Liver (tissue), 9 donors: ENCODE results near the gene C2orf49. TPM values are rescaled to one million over a fixed set of nuclear protein-coding genes. Genes with fewer than 3 reads are reported as not detected.

Source experiments
- DNase-seq: peaks from one replicate; pipeline ENCODE4 v3.0.0-alpha.2; 2017; ENCODE audit warnings: low spot score
- H3K27ac ChIP-seq, 2 donors: one replicate each; pipeline ENCODE4 v1.7.0; 2013; ENCODE audit warnings: inconsistent platforms in 2 of 2, low read length in 2 of 2, control low read depth in 1 of 2, low read depth in 1 of 2, mild to moderate bottlenecking in 1 of 2
- H3K27me3 ChIP-seq, 4 donors: one replicate each; pipeline versions ENCODE4 v1.6.1 to v1.7.0; 2013; ENCODE audit warnings: low read length in 3 of 4, inconsistent platforms in 1 of 4, mild to moderate bottlenecking in 1 of 4, moderate library complexity in 1 of 4; ENCODE audit not compliant: control insufficient read depth in 4 of 4, insufficient read depth in 4 of 4
- H3K36me3 ChIP-seq, 4 donors: one replicate each; pipeline versions ENCODE4 v1.6.1 to v1.7.0; 2013; ENCODE audit warnings: low read length in 3 of 4, mild to moderate bottlenecking in 3 of 4, low read depth in 1 of 4, moderate library complexity in 1 of 4; ENCODE audit not compliant: control insufficient read depth in 4 of 4, insufficient read depth in 3 of 4
- H3K4me1 ChIP-seq, 4 donors: one replicate each; pipeline versions ENCODE4 v1.6.1 to v1.7.0; 2013; ENCODE audit warnings: low read length in 3 of 4, mild to moderate bottlenecking in 3 of 4, moderate library complexity in 1 of 4; ENCODE audit not compliant: control insufficient read depth in 4 of 4, insufficient read depth in 4 of 4
- H3K4me3 ChIP-seq, 3 donors: one replicate each; pipeline versions ENCODE4 v1.6.1 to v1.7.0; 2013; ENCODE audit warnings: low read length in 3 of 3, control low read depth in 1 of 3, low read depth in 1 of 3, mild to moderate bottlenecking in 1 of 3
- H3K9ac ChIP-seq, 2 donors: one replicate each; pipeline ENCODE4 v1.7.0; 2013; ENCODE audit warnings: low read length in 2 of 2, mild to moderate bottlenecking in 2 of 2, moderate library complexity in 2 of 2, control low read depth in 1 of 2, low read depth in 1 of 2
- H3K9me3 ChIP-seq, 4 donors: one replicate each; pipeline versions ENCODE4 v1.6.1 to v1.7.0; 2013; ENCODE audit warnings: low read length in 3 of 4; ENCODE audit not compliant: control insufficient read depth in 4 of 4
- ATF3 ChIP-seq: IDR thresholded peaks from 2 replicates; pipeline ENCODE4 v1.6.1; 2016; ENCODE audit warnings: antibody characterized with exemption
- CTCF ChIP-seq: fragments of 150-350 bp; IDR thresholded peaks from 2 replicates; pipeline ENCODE4 v1.5.1; 2017; ENCODE audit warnings: improper control_type of control experiment, low read depth, low read length; ENCODE audit not compliant: missing input control
- EGR1 ChIP-seq, 2 donors: IDR thresholded peaks; 2 replicates each; pipeline ENCODE4 v1.6.1; 2016 to 2018; ENCODE audit warnings: antibody characterized with exemption in 2 of 2, low read depth in 2 of 2
- FOXA1 ChIP-seq: IDR thresholded peaks from 2 replicates; pipeline ENCODE4 v1.6.1; 2016; ENCODE audit warnings: antibody characterized with exemption
- FOXA2 ChIP-seq: IDR thresholded peaks from 2 replicates; pipeline ENCODE4 v1.6.1; 2016; ENCODE audit warnings: antibody characterized with exemption
- GABPA ChIP-seq, 2 donors: IDR thresholded peaks in 1 of 2; conservative IDR thresholded peaks in 1 of 2; 2 replicates each; pipeline ENCODE4 v1.6.1; 2016; ENCODE audit warnings: antibody characterized with exemption in 2 of 2, mild to moderate bottlenecking in 1 of 2, moderate library complexity in 1 of 2
- HNF4A ChIP-seq, 2 donors: conservative IDR thresholded peaks; 2 replicates each; pipeline ENCODE4 v1.6.1; 2016; ENCODE audit warnings: antibody characterized with exemption in 2 of 2, mild to moderate bottlenecking in 2 of 2
- HNF4G ChIP-seq: IDR thresholded peaks from 2 replicates; pipeline ENCODE4 v1.6.1; 2016; ENCODE audit warnings: antibody characterized with exemption
- JUND ChIP-seq, 2 donors: IDR thresholded peaks; 2 replicates each; pipeline ENCODE4 v1.6.1; 2016; ENCODE audit warnings: antibody characterized with exemption in 2 of 2
- MAX ChIP-seq: IDR thresholded peaks from 2 replicates; pipeline ENCODE4 v1.6.1; 2016; ENCODE audit warnings: antibody characterized with exemption
- NR2F2 ChIP-seq: IDR thresholded peaks from 2 replicates; pipeline ENCODE4 v1.6.1; 2016; ENCODE audit warnings: antibody characterized with exemption
- REST ChIP-seq: IDR thresholded peaks from 2 replicates; pipeline ENCODE4 v1.6.1; 2016; ENCODE audit warnings: antibody characterized with exemption, mild to moderate bottlenecking
- RXRA ChIP-seq, 2 donors: IDR thresholded peaks; 2 replicates each; pipeline ENCODE4 v1.6.1; 2017 to 2018; ENCODE audit warnings: antibody characterized with exemption in 2 of 2, mild to moderate bottlenecking in 1 of 2
- SP1 ChIP-seq: IDR thresholded peaks from 2 replicates; pipeline ENCODE4 v1.6.1; 2018; ENCODE audit warnings: antibody characterized with exemption, mild to moderate bottlenecking
- TAF1 ChIP-seq: conservative IDR thresholded peaks from 2 replicates; pipeline ENCODE4 v1.6.1; 2016; ENCODE audit warnings: antibody characterized with exemption, mild to moderate bottlenecking
- YY1 ChIP-seq: IDR thresholded peaks from 2 replicates; pipeline ENCODE4 v1.6.1; 2016; ENCODE audit warnings: antibody characterized with exemption, mild to moderate bottlenecking
- ZBTB33 ChIP-seq: IDR thresholded peaks from 2 replicates; pipeline ENCODE4 v1.6.1; 2016; ENCODE audit warnings: antibody characterized with exemption
- WGBS: extraction: QIAGEN DNeasy Blood & Tissue Kit; methylation state at CpG from one replicate; pipeline ENCODE4 v1.1.7; 2013; 5-methylcytosine and 5-hydroxymethylcytosine counted together
- polyA plus RNA-seq, 2 donors: library from polyadenylated mRNA; stranded (reverse) in 1 of 2; unstranded in 1 of 2; fragments of 200-250 nt in 1 of 2; fragments of >200 nt in 1 of 2; fragmentation: Nextera tagmentation in 1 of 2; extraction: Ambion mirVana in 1 of 2; gene quantifications; one replicate each; pipeline versions ENCODE4 v1.2.1 to v1.2.3, GENCODE V29; 2013 to 2015
- total RNA-seq, 2 donors: library from RNA; depleted of rRNA; stranded (reverse); fragments of >200 nt; gene quantifications; one replicate each; pipeline ENCODE4 v1.2.3, GENCODE V29; 2014
- donor health status: healthy.
- donor health status: healthy.
- donor health status: healthy.
- donor health status: healthy.
- donor health status: healthy.

The C2orf49 gene
- total and polyA plus RNA-seq, 4 donors, result 3.3 to 8.2 (median 8.1) TPM

- no peak for TF ChIP-seq REST
- TF ChIP-seq JUND (IDR thresholded peaks at IDR 0.05), result no peak
- no peak for TF ChIP-seq HNF4A (conservative IDR thresholded peaks at IDR 0.05)
- no peak for TF ChIP-seq ZBTB33
- no peak for TF ChIP-seq FOXA1
- TF ChIP-seq FOXA2, result no peak
Observed at GRCh38 chr2:105335469-105335868, 1.9 kb upstream of the C2orf49 start (continued).

GRCh38 chr2:105336786-105337121 is 586 bp upstream of the C2orf49 start:
- no peaks in the 10 kb centered on the region for H3K27me3 ChIP-seq
- H3K4me1 ChIP-seq, result peaks cover 2 to 24% (median 22%) of the 10 kb centered on the region in 4 donors
- TF ChIP-seq JUND (IDR thresholded peaks at IDR 0.05) (no peak), NR2F2 (no peak), CTCF (no peak), YY1 (no peak), GABPA (IDR thresholded peaks at IDR 0.05 in 1 of 2, conservative IDR thresholded peaks at IDR 0.05 in 1 of 2) (no peak), RXRA (IDR thresholded peaks at IDR 0.05) (no peak), MAX (no peak), EGR1 (IDR thresholded peaks at IDR 0.05; ENCODE audit: low read depth in 2 of 2) (no peak), FOXA2 (no peak), ATF3 (no peak), SP1 (no peak), TAF1 (no peak), FOXA1 (no peak), HNF4A (conservative IDR thresholded peaks at IDR 0.05) (no peak), REST (no peak), ZBTB33 (no peak), HNF4G (no peak)
- no peaks in the 10 kb centered on the region for H3K9me3 ChIP-seq
- WGBS, result 3% methylated on average over 7 of the region's 7 CpGs
- H3K9ac ChIP-seq, result peak overlapping the region; percentile 95 to 97
- no peak for DNase-seq
- H3K4me3 ChIP-seq, result peak overlapping the region; percentile 57 to 95 (median 85)
- peaks cover 0 to 14% (median 11%) of the 10 kb centered on the region in 4 donors for H3K36me3 ChIP-seq
- peak overlapping the region; percentile 86 to 97 for H3K27ac ChIP-seq
